ENCODE data around the gene GUCY1A1.

Gene GUCY1A1

GRCh38 chr4:155681886-155682285 is 15.2 kb downstream of the GUCY1A1 start:
- no peak for DNase-seq
- no peaks in the 10 kb centered on the region for H3K9me3 ChIP-seq (ENCODE audit: severe bottlenecking)
- TF ChIP-seq CTCF (IDR thresholded peaks at IDR 0.05; ENCODE audit: low read depth, low read length), result no peak
- H3K27ac ChIP-seq, result no peak overlapping the region
- H3K27me3 ChIP-seq (ENCODE audit: insufficient read depth, low read depth, severe bottlenecking), result no peaks in the 10 kb centered on the region
- no peak overlapping the region for H3K4me3 ChIP-seq (ENCODE audit: low read depth, low read length)
- no peaks in the 10 kb centered on the region for H3K36me3 ChIP-seq

- H3K4me3 ChIP-seq (ENCODE audit: low read depth, low read length), result no peak overlapping the region
- TF ChIP-seq CTCF (IDR thresholded peaks at IDR 0.05; ENCODE audit: low read depth, low read length), result no peak
- no peaks in the 10 kb centered on the region for H3K36me3 ChIP-seq
- no peak overlapping the region for H3K27ac ChIP-seq
- no peaks in the 10 kb centered on the region for H3K9me3 ChIP-seq (ENCODE audit: severe bottlenecking)
- H3K27me3 ChIP-seq (ENCODE audit: insufficient read depth, low read depth, severe bottlenecking), result no peaks in the 10 kb centered on the region
- DNase-seq, result no peak
These were observed 17.8 kb downstream of the GUCY1A1 start for GRCh38 chr4:155684423-155684822.

GRCh38 chr4:155684892-155685541 is 18.4 kb downstream of the GUCY1A1 start:
- no peaks in the 10 kb centered on the region for H3K9me3 ChIP-seq (ENCODE audit: severe bottlenecking)
- no peaks in the 10 kb centered on the region for H3K27me3 ChIP-seq (ENCODE audit: insufficient read depth, low read depth, severe bottlenecking)
- H3K27ac ChIP-seq, result no peak overlapping the region
- TF ChIP-seq CTCF (IDR thresholded peaks at IDR 0.05; ENCODE audit: low read depth, low read length), result no peak
- H3K4me3 ChIP-seq (ENCODE audit: low read depth, low read length), result no peak overlapping the region
- DNase-seq, result no peak
- no peaks in the 10 kb centered on the region for H3K36me3 ChIP-seq

- DNase-seq, result no peak
- H3K27ac ChIP-seq, result no peak overlapping the region
These were observed 20.8 kb downstream of the GUCY1A1 start for GRCh38 chr4:155687380-155687982.

GRCh38 chr4:155688211-155688610 is 21.6 kb downstream of the GUCY1A1 start:
- H3K27me3 ChIP-seq (ENCODE audit: insufficient read depth, low read depth, severe bottlenecking), result no peaks in the 10 kb centered on the region
- no peak overlapping the region for H3K27ac ChIP-seq
- no peak for DNase-seq
- no peaks in the 10 kb centered on the region for H3K36me3 ChIP-seq
- H3K4me3 ChIP-seq (ENCODE audit: low read depth, low read length), result no peak overlapping the region
- no peaks in the 10 kb centered on the region for H3K9me3 ChIP-seq (ENCODE audit: severe bottlenecking)
- no peak for TF ChIP-seq CTCF (IDR thresholded peaks at IDR 0.05; ENCODE audit: low read depth, low read length)

More at GRCh38 chr4:155687380-155687982, 20.8 kb downstream of the GUCY1A1 start:
- Histone ChIP-seq H3K9me3 (ENCODE audit: severe bottlenecking) (no peaks in the 10 kb centered on the region), H3K27me3 (ENCODE audit: insufficient read depth, low read depth, severe bottlenecking) (no peaks in the 10 kb centered on the region), H3K36me3 (no peaks in the 10 kb centered on the region), H3K4me3 (ENCODE audit: low read depth, low read length) (no peak overlapping the region)
- TF ChIP-seq CTCF (IDR thresholded peaks at IDR 0.05; ENCODE audit: low read depth, low read length), result no peak

- Histone ChIP-seq H3K27me3 (ENCODE audit: insufficient read depth, low read depth, severe bottlenecking) (no peaks in the 10 kb centered on the region), H3K9me3 (ENCODE audit: severe bottlenecking) (no peaks in the 10 kb centered on the region), H3K36me3 (no peaks in the 10 kb centered on the region), H3K27ac (no peak overlapping the region), H3K4me3 (ENCODE audit: low read depth, low read length) (no peak overlapping the region)
- TF ChIP-seq CTCF (IDR thresholded peaks at IDR 0.05; ENCODE audit: low read depth, low read length), result no peak
- DNase-seq, result no peak
These were observed 22.2 kb downstream of the GUCY1A1 start for GRCh38 chr4:155688860-155689259.
